ENCODE measurements around the gene KNDC1. TPM values are rescaled to one million over a fixed set of nuclear protein-coding genes. Genes with fewer than 3 reads are reported as not detected.

Gene KNDC1
- total RNA-seq, 4 donors from 2014 or later: 0.19 to 0.59 (median 0.39) TPM

- no peak overlapping the region for H3K4me3 ChIP-seq (ENCODE audit: low read depth, poor library complexity, severe bottlenecking)
- intact Hi-C loops (cut with DNase I; ENCODE audit: low total_unique reads): no loop called here
- TF ChIP-seq CTCF (IDR thresholded peaks at IDR 0.05) (no peak), POLR2A (IDR thresholded peaks at IDR 0.05) (no peak)
- WGBS, 2 donors: 96 to 97% methylated on average over 14 of the region's 14 CpGs
- DNase-seq (ENCODE audit: low spot score in 2 of 2): no peak
Measured at GRCh38 chr10:133209117-133209516, 49.1 kb downstream of the KNDC1 start.

DNA sequence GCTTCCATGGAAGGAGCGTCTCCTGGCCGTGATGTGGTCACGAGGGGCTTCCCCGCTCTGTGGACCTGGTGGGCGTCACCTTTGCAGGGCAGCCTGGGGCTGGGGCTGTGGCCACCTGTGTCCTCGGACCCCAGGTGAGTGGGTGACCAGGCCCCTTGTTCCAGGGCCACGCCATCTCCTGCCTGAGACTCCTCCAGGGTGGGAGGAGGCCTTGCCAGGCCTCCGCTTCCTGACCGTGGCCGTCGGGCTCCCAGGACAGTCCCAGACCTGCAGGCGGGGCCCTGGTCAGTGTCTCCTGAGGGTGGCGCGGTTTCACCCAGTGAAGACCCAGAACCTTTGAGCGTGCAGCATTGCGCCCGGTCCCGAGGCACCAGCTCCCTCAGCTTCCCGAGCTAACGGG lies 49.6 kb downstream of the KNDC1 start:
- intact Hi-C loops (cut with DNase I; ENCODE audit: low total_unique reads): no loop called here
- DNase-seq (ENCODE audit: low spot score in 2 of 2): no peak
- TF ChIP-seq POLR2A (IDR thresholded peaks at IDR 0.05): no peak
- no peak for TF ChIP-seq CTCF (IDR thresholded peaks at IDR 0.05)
- WGBS, 2 donors: 85 to 94% methylated on average over 13 to 20 of the region's 20 CpGs
- H3K4me3 ChIP-seq (ENCODE audit: low read depth, poor library complexity, severe bottlenecking): no peak overlapping the region

GRCh38 chr10:133210398-133211140 lies 50.5 kb downstream of the KNDC1 start:
- TF ChIP-seq POLR2A (IDR thresholded peaks at IDR 0.05) (no peak), CTCF (IDR thresholded peaks at IDR 0.05) (no peak)
- no peak overlapping the region for H3K4me3 ChIP-seq (ENCODE audit: low read depth, poor library complexity, severe bottlenecking)
- WGBS, 2 donors: 66 to 72% methylated on average over 27 of the region's 27 CpGs
- DNase-seq (ENCODE audit: low spot score in 2 of 2): no peak
- intact Hi-C loops (cut with DNase I; ENCODE audit: low total_unique reads): no loop called here

GRCh38 chr10:133211141-133211830 lies 51.3 kb downstream of the KNDC1 start:
- no peak for DNase-seq (ENCODE audit: low spot score in 2 of 2)
- 60 to 72% methylated on average over 18 to 23 of the region's 25 CpGs for WGBS, 2 donors
- intact Hi-C loops (cut with DNase I; ENCODE audit: low total_unique reads): no loop called here
- TF ChIP-seq CTCF (IDR thresholded peaks at IDR 0.05) (no peak), POLR2A (IDR thresholded peaks at IDR 0.05) (no peak)
- no peak overlapping the region for H3K4me3 ChIP-seq (ENCODE audit: low read depth, poor library complexity, severe bottlenecking)

- 87 to 88% methylated on average over 22 to 26 of the region's 34 CpGs for WGBS, 2 donors
- DNase-seq (ENCODE audit: low spot score in 2 of 2): no peak
- TF ChIP-seq POLR2A (IDR thresholded peaks at IDR 0.05): no peak
- no peak for TF ChIP-seq CTCF (IDR thresholded peaks at IDR 0.05)
- intact Hi-C loops (cut with DNase I; ENCODE audit: low total_unique reads): no loop called here
- no peak overlapping the region for H3K4me3 ChIP-seq (ENCODE audit: low read depth, poor library complexity, severe bottlenecking)
Measured at GRCh38 chr10:133211959-133212852, 52.2 kb downstream of the KNDC1 start.
